ENCODE measurements around the gene TREML4.

TREML4 gene

GRCh38 chr6:41271901-41272395 is 43.8 kb downstream of the TREML4 start:
- Histone ChIP-seq H3K4me3 (ENCODE audit: low read length in 2 of 2) (no peak overlapping the region), H3K9ac (ENCODE audit: low read length in 2 of 2) (no peak overlapping the region), H3K36me3 (ENCODE audit: control insufficient read depth in 2 of 2, insufficient read depth in 2 of 2, low read length in 2 of 2) (no peaks in the 10 kb centered on the region), H3K27me3 (ENCODE audit: control insufficient read depth in 1 of 2, insufficient read depth in 2 of 2, low read length in 2 of 2) (peaks cover 0 to 9% of the 10 kb centered on the region in 2 donors), H3K27ac (ENCODE audit: low read length) (no peak overlapping the region), H3K4me1 (ENCODE audit: control insufficient read depth, insufficient read depth, low read length) (no peaks in the 10 kb centered on the region), H3K9me3 (ENCODE audit: control insufficient read depth in 2 of 2, low read length in 2 of 2) (no peaks in the 10 kb centered on the region)

- Histone ChIP-seq H3K9me3 (ENCODE audit: control insufficient read depth in 2 of 2, low read length in 2 of 2) (no peaks in the 10 kb centered on the region), H3K4me3 (ENCODE audit: low read length in 2 of 2) (no peak overlapping the region), H3K4me1 (ENCODE audit: control insufficient read depth, insufficient read depth, low read length) (no peaks in the 10 kb centered on the region), H3K36me3 (ENCODE audit: control insufficient read depth in 2 of 2, insufficient read depth in 2 of 2, low read length in 2 of 2) (no peaks in the 10 kb centered on the region), H3K9ac (ENCODE audit: low read length in 2 of 2) (no peak overlapping the region), H3K27ac (ENCODE audit: low read length) (no peak overlapping the region), H3K27me3 (ENCODE audit: control insufficient read depth in 1 of 2, insufficient read depth in 2 of 2, low read length in 2 of 2) (peaks cover 0 to 12% of the 10 kb centered on the region in 2 donors)
These were observed 44.6 kb downstream of the TREML4 start for GRCh38 chr6:41272591-41273240.

- no peaks in the 10 kb centered on the region for H3K9me3 ChIP-seq (ENCODE audit: control insufficient read depth in 2 of 2, low read length in 2 of 2)
- no peak overlapping the region for H3K27ac ChIP-seq (ENCODE audit: low read length)
- H3K36me3 ChIP-seq (ENCODE audit: control insufficient read depth in 2 of 2, insufficient read depth in 2 of 2, low read length in 2 of 2), result no peaks in the 10 kb centered on the region
- H3K9ac ChIP-seq (ENCODE audit: low read length in 2 of 2), result no peak overlapping the region
- no peak overlapping the region for H3K4me3 ChIP-seq (ENCODE audit: low read length in 2 of 2)
- peaks cover 0 to 12% of the 10 kb centered on the region in 2 donors for H3K27me3 ChIP-seq (ENCODE audit: control insufficient read depth in 1 of 2, insufficient read depth in 2 of 2, low read length in 2 of 2)
- H3K4me1 ChIP-seq (ENCODE audit: control insufficient read depth, insufficient read depth, low read length), result no peaks in the 10 kb centered on the region
These were observed 45.6 kb downstream of the TREML4 start for GRCh38 chr6:41273714-41274113.

- Histone ChIP-seq H3K9me3 (ENCODE audit: control insufficient read depth in 2 of 2, low read length in 2 of 2) (no peaks in the 10 kb centered on the region), H3K27ac (ENCODE audit: low read length) (no peak overlapping the region), H3K4me3 (ENCODE audit: low read length in 2 of 2) (no peak overlapping the region), H3K4me1 (ENCODE audit: control insufficient read depth, insufficient read depth, low read length) (no peaks in the 10 kb centered on the region), H3K9ac (ENCODE audit: low read length in 2 of 2) (no peak overlapping the region), H3K36me3 (ENCODE audit: control insufficient read depth in 2 of 2, insufficient read depth in 2 of 2, low read length in 2 of 2) (no peaks in the 10 kb centered on the region), H3K27me3 (ENCODE audit: control insufficient read depth in 1 of 2, insufficient read depth in 2 of 2, low read length in 2 of 2) (peaks cover 0 to 12% of the 10 kb centered on the region in 2 donors)
These were observed 46.1 kb downstream of the TREML4 start for GRCh38 chr6:41274256-41274655.

- H3K4me3 ChIP-seq (ENCODE audit: low read length in 2 of 2), result no peak overlapping the region
- H3K9me3 ChIP-seq (ENCODE audit: control insufficient read depth in 2 of 2, low read length in 2 of 2), result no peaks in the 10 kb centered on the region
- H3K36me3 ChIP-seq (ENCODE audit: control insufficient read depth in 2 of 2, insufficient read depth in 2 of 2, low read length in 2 of 2), result no peaks in the 10 kb centered on the region
- H3K4me1 ChIP-seq (ENCODE audit: control insufficient read depth, insufficient read depth, low read length), result no peaks in the 10 kb centered on the region
- H3K9ac ChIP-seq (ENCODE audit: low read length in 2 of 2), result no peak overlapping the region
- no peak overlapping the region for H3K27ac ChIP-seq (ENCODE audit: low read length)
- H3K27me3 ChIP-seq (ENCODE audit: control insufficient read depth in 1 of 2, insufficient read depth in 2 of 2, low read length in 2 of 2), result peaks cover 0 to 12% of the 10 kb centered on the region in 2 donors
These were observed 47.3 kb downstream of the TREML4 start for GRCh38 chr6:41275489-41275888.

GRCh38 chr6:41277605-41278004 is 49.5 kb downstream of the TREML4 start:
- no peak overlapping the region for H3K27ac ChIP-seq (ENCODE audit: low read length)
- no peaks in the 10 kb centered on the region for H3K4me1 ChIP-seq (ENCODE audit: control insufficient read depth, insufficient read depth, low read length)
- peaks cover 0 to 14% of the 10 kb centered on the region in 2 donors for H3K27me3 ChIP-seq (ENCODE audit: control insufficient read depth in 1 of 2, insufficient read depth in 2 of 2, low read length in 2 of 2)
- no peak overlapping the region for H3K4me3 ChIP-seq (ENCODE audit: low read length in 2 of 2)
- no peaks in the 10 kb centered on the region for H3K9me3 ChIP-seq (ENCODE audit: control insufficient read depth in 2 of 2, low read length in 2 of 2)
- no peaks in the 10 kb centered on the region for H3K36me3 ChIP-seq (ENCODE audit: control insufficient read depth in 2 of 2, insufficient read depth in 2 of 2, low read length in 2 of 2)
- H3K9ac ChIP-seq (ENCODE audit: low read length in 2 of 2), result no peak overlapping the region

GRCh38 chr6:41278699-41279405 is 50.7 kb downstream of the TREML4 start:
- no peak overlapping the region for H3K27ac ChIP-seq (ENCODE audit: low read length)
- H3K9ac ChIP-seq (ENCODE audit: low read length in 2 of 2), result no peak overlapping the region

GRCh38 chr6:41280381-41281057 is 52.4 kb downstream of the TREML4 start:
- Histone ChIP-seq H3K27me3 (ENCODE audit: control insufficient read depth in 1 of 2, insufficient read depth in 2 of 2, low read length in 2 of 2) (peaks cover 0 to 16% of the 10 kb centered on the region in 2 donors), H3K4me1 (ENCODE audit: control insufficient read depth, insufficient read depth, low read length) (no peaks in the 10 kb centered on the region), H3K9ac (ENCODE audit: low read length in 2 of 2) (no peak overlapping the region), H3K36me3 (ENCODE audit: control insufficient read depth in 2 of 2, insufficient read depth in 2 of 2, low read length in 2 of 2) (no peaks in the 10 kb centered on the region), H3K27ac (ENCODE audit: low read length) (no peak overlapping the region), H3K9me3 (ENCODE audit: control insufficient read depth in 2 of 2, low read length in 2 of 2) (no peaks in the 10 kb centered on the region), H3K4me3 (ENCODE audit: low read length in 2 of 2) (no peak overlapping the region)

More at GRCh38 chr6:41278699-41279405, 50.7 kb downstream of the TREML4 start:
- Histone ChIP-seq H3K9me3 (ENCODE audit: control insufficient read depth in 2 of 2, low read length in 2 of 2) (no peaks in the 10 kb centered on the region), H3K27me3 (ENCODE audit: control insufficient read depth in 1 of 2, insufficient read depth in 2 of 2, low read length in 2 of 2) (peaks cover 0 to 16% of the 10 kb centered on the region in 2 donors), H3K4me1 (ENCODE audit: control insufficient read depth, insufficient read depth, low read length) (no peaks in the 10 kb centered on the region), H3K4me3 (ENCODE audit: low read length in 2 of 2) (no peak overlapping the region), H3K36me3 (ENCODE audit: control insufficient read depth in 2 of 2, insufficient read depth in 2 of 2, low read length in 2 of 2) (no peaks in the 10 kb centered on the region)

GRCh38 chr6:41283600-41283999 is 55.5 kb downstream of the TREML4 start:
- no peak overlapping the region for H3K27ac ChIP-seq (ENCODE audit: low read length)
- no peaks in the 10 kb centered on the region for H3K9me3 ChIP-seq (ENCODE audit: control insufficient read depth in 2 of 2, low read length in 2 of 2)
- H3K9ac ChIP-seq (ENCODE audit: low read length in 2 of 2), result no peak overlapping the region
- H3K4me1 ChIP-seq (ENCODE audit: control insufficient read depth, insufficient read depth, low read length), result no peaks in the 10 kb centered on the region
- no peak overlapping the region for H3K4me3 ChIP-seq (ENCODE audit: low read length in 2 of 2)
- H3K36me3 ChIP-seq (ENCODE audit: control insufficient read depth in 2 of 2, insufficient read depth in 2 of 2, low read length in 2 of 2), result no peaks in the 10 kb centered on the region
- H3K27me3 ChIP-seq (ENCODE audit: control insufficient read depth in 1 of 2, insufficient read depth in 2 of 2, low read length in 2 of 2), result peaks cover 0 to 6% of the 10 kb centered on the region in 2 donors

GRCh38 chr6:41284726-41285125 is 56.6 kb downstream of the TREML4 start:
- Histone ChIP-seq H3K27me3 (ENCODE audit: control insufficient read depth in 1 of 2, insufficient read depth in 2 of 2, low read length in 2 of 2) (peaks cover 0 to 6% of the 10 kb centered on the region in 2 donors), H3K36me3 (ENCODE audit: control insufficient read depth in 2 of 2, insufficient read depth in 2 of 2, low read length in 2 of 2) (no peaks in the 10 kb centered on the region), H3K9ac (ENCODE audit: low read length in 2 of 2) (no peak overlapping the region), H3K27ac (ENCODE audit: low read length) (no peak overlapping the region), H3K4me1 (ENCODE audit: control insufficient read depth, insufficient read depth, low read length) (no peaks in the 10 kb centered on the region), H3K9me3 (ENCODE audit: control insufficient read depth in 2 of 2, low read length in 2 of 2) (no peaks in the 10 kb centered on the region), H3K4me3 (ENCODE audit: low read length in 2 of 2) (no peak overlapping the region)

Measured in stomach smooth muscle (tissue), 2 donors.